Mesothelial cell of epicardium (in vitro differentiated cells): ENCODE measurements around the gene USP6NL. TPM values are rescaled to one million over a fixed set of nuclear protein-coding genes. Genes with fewer than 3 reads are reported as not detected.

Experiments
- DNase-seq, 2 experiments: peaks; one replicate each; pipeline ENCODE4 v3.0.0; 2021; ENCODE audit warnings: low spot score in 2 of 2; ENCODE audit not compliant: unreplicated experiment in 2 of 2
- H3K27ac Mint-ChIP-seq: 2 replicates; pipeline ENCODE4 v1.8.0; 2021; ENCODE audit warnings: mixed read lengths
- H3K27me3 Mint-ChIP-seq: 2 replicates; pipeline ENCODE4 v1.8.0; 2021; ENCODE audit warnings: low read depth, mixed read lengths
- H3K36me3 Mint-ChIP-seq: 2 replicates; pipeline ENCODE4 v1.8.0; 2021; ENCODE audit warnings: mixed read lengths
- H3K4me1 Mint-ChIP-seq: 2 replicates; pipeline ENCODE4 v1.8.0; 2021; ENCODE audit warnings: mixed read lengths
- H3K4me3 Mint-ChIP-seq: 2 replicates; pipeline ENCODE4 v1.8.0; 2021; ENCODE audit warnings: mild to moderate bottlenecking, moderate library complexity, mixed read lengths
- H3K9me3 Mint-ChIP-seq: 2 replicates; pipeline ENCODE4 v1.8.0; 2021; ENCODE audit warnings: mixed read lengths
- total RNA-seq: library from RNA; stranded (reverse); gene quantifications from 3 replicates; pipeline ENCODE4 v1.2.1, GENCODE V29; 2021
- TF ChIP-seq, protein P1 (sequence below): fragments of 200-600 bp; sonication (generic); IDR thresholded peaks from one replicate; pipeline ENCODE4 v1.5.0; 2021; ENCODE audit warnings: antibody characterized with exemption; ENCODE audit not compliant: unreplicated experiment

The USP6NL gene
- total RNA-seq, 1 donor from 2014 or later, result 35.8 TPM

DNA sequence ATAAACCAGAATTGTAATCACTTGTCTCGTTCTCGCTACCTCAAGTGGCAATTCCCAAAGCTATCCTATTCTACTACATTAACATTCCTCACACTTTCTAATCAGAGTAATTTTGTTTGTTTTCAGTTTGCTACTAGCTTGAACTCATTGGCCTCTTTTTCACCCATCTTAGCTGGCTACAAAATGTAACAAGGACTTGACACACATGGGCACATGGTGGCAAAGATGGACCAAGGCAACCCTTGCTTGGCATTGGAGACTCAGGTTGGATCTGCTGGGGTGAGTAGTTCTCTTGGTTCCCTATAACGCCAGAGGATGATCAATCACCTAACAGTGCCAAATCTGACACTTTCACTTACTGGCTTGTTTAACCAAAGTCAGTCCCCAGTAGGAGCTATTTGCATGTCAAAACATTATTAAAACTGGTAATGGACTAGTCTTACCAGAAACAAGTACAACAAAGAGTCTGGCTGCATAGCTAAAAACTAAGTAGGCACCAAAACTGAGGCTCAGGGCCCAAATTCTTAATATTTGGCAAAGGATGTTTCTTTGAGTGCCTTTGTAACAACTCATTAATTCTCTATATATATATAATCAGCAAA lies 1.9 kb downstream of the USP6NL start:
- peaks cover 6% of the 10 kb centered on the region for H3K9me3 Mint-ChIP-seq
- peak overlapping the region; percentile 23 for H3K4me3 Mint-ChIP-seq
- H3K27ac Mint-ChIP-seq, result peak overlapping the region; percentile 66

DNA sequence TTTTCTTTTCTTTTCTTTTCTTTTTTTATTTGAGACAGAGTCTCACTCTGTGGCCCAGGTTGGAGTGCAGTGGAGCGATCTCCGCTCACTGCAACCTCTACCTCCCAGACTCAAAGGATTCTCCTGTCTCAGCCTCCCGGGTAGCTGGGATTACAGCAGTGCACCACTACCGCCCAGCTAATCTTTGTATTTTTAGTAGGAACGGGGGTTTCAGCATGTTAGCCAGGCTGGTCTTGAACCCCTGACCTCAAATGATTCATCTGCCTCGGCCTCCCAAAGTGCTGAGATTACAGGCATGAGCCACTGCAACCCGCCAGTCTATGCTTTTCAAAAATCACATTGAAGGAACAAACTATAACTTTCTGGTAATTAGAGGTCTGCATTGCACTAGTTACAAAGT lies 2.4 kb downstream of the USP6NL start:
- no peak for DNase-seq
- peaks cover 2% of the 10 kb centered on the region for H3K36me3 Mint-ChIP-seq
- H3K9me3 Mint-ChIP-seq, result peaks cover 6% of the 10 kb centered on the region
- TF ChIP-seq, protein P1, sequence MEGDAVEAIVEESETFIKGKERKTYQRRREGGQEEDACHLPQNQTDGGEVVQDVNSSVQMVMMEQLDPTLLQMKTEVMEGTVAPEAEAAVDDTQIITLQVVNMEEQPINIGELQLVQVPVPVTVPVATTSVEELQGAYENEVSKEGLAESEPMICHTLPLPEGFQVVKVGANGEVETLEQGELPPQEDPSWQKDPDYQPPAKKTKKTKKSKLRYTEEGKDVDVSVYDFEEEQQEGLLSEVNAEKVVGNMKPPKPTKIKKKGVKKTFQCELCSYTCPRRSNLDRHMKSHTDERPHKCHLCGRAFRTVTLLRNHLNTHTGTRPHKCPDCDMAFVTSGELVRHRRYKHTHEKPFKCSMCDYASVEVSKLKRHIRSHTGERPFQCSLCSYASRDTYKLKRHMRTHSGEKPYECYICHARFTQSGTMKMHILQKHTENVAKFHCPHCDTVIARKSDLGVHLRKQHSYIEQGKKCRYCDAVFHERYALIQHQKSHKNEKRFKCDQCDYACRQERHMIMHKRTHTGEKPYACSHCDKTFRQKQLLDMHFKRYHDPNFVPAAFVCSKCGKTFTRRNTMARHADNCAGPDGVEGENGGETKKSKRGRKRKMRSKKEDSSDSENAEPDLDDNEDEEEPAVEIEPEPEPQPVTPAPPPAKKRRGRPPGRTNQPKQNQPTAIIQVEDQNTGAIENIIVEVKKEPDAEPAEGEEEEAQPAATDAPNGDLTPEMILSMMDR, result no peak
- peaks cover 35% of the 10 kb centered on the region for H3K4me1 Mint-ChIP-seq
- H3K27me3 Mint-ChIP-seq, result no peaks in the 10 kb centered on the region
- peak overlapping the region; percentile 66 for H3K27ac Mint-ChIP-seq
- H3K4me3 Mint-ChIP-seq, result peak overlapping the region; percentile 20

More for the DNA sequence above, 1.9 kb downstream of the USP6NL start:
- Mint-ChIP-seq H3K27me3 (no peaks in the 10 kb centered on the region), H3K4me1 (peaks cover 35% of the 10 kb centered on the region), H3K36me3 (peaks cover 2% of the 10 kb centered on the region)
- TF ChIP-seq, protein P1, result no peak
- no peak for DNase-seq

DNA sequence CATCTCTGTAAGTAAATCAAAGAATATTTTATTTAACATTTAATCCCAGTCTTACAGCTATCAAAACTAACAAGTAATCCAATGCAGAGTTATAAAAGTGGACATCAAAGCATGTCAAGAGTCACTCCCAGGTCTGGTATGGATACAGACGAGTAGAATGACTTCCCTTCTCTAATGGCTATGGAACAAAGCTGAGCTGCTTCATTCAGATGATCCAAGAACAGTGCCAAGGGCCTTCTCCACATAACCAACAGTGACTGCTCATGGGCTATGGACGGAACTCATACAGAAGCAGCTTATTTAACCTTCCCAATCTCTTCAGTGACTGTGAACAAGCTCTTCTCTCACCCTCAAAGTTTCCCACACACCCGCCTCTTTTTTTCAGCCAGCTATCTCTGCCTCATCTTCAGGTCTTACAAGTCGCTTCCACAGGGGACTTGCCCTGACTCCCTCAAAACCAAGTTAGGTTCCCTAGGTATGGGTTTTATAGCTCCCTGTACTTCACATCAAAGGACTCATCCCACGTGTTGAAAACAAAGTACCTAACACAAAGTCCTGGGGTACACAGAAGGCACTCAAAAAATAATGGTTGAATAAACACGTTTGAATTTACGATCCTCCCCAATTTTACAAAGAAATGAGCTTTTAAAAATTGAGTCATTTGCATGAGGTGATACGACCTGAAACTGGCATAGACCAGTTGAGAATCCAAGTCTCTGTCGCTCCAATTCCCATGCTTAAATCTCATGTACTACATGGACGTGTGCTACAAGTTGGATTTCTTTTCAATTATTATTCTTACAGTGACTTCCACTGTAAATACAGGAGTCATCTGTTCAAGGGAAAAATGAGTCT lies 3.1 kb downstream of the USP6NL start:
- TF ChIP-seq, protein P1, result no peak
- peak overlapping the region; percentile 49 for H3K27ac Mint-ChIP-seq
- H3K27me3 Mint-ChIP-seq, result no peaks in the 10 kb centered on the region
- H3K9me3 Mint-ChIP-seq, result peaks cover 6% of the 10 kb centered on the region
- H3K4me3 Mint-ChIP-seq, result no peak overlapping the region
- H3K36me3 Mint-ChIP-seq, result peaks cover 2% of the 10 kb centered on the region
- no peak for DNase-seq
- peaks cover 37% of the 10 kb centered on the region for H3K4me1 Mint-ChIP-seq

DNA sequence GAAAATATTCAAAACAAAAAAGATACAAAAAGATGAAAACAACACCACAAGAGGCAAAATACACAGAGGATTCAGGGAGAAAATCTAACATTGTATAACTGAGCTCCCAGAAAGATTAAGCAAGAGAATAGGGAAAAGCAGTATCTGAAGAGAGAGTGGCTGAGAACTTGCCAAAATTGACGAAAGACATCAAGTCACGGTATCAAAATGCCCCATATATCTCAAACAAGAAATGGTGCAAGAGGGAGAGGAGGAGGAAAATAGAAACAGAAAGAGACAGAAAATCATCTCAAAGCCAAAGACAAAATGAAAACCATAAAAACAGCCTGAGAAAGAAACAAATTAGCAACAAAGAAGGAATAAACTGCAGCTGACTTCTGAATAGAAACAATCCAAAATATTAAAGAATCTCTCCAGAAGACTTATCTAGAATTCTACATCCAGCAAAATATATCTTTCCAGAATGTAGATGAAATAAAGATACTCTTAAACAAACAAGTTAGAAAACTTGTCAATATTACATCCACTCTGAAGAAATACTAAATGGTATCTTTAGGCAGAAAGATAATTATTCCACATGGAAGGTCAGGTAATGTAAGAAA lies 5.5 kb downstream of the USP6NL start:
- H3K4me3 Mint-ChIP-seq, result no peak overlapping the region
- no peak for DNase-seq
- peaks cover 2% of the 10 kb centered on the region for H3K36me3 Mint-ChIP-seq
- TF ChIP-seq, protein P1, result no peak
- peak overlapping the region; percentile 18 for H3K27ac Mint-ChIP-seq
- H3K4me1 Mint-ChIP-seq, result peaks cover 46% of the 10 kb centered on the region
- H3K9me3 Mint-ChIP-seq, result peaks cover 6% of the 10 kb centered on the region
- H3K27me3 Mint-ChIP-seq, result no peaks in the 10 kb centered on the region

DNA sequence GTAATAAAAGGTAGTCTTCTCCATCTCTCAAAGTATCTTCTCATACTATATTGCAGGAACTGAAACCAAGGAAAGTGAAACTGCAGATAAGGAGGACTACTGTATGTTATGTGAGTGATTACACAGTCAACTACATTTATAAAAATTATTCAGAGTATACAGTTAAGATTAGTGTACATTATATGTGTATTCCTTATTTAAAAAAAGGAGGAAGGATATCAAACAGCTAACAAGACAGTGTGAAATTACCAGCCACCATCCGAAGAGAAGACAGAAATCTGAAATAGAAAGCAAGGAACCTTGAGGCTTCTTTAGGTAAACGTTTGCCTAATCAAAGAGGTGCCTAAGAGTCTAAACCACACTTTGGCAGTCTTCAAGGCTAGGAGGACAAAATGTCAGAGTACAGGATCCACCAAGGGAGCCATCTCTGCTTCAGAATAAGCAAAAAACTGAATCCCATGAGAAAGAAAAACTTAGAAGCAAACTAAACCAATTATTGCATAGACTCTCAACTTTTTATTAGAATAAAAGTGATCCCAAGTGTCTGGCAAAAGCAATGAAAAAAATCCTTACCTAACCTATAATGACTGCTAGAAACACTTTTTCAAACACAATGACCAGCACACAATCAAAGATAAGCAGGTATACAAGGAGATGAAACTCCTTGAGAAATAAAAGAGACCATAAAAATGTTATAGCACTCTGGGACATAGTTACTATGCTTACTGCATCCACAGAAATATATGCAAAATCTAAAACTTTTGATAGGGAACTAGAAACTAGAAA lies 6.4 kb downstream of the USP6NL start:
- TF ChIP-seq, protein P1, result no peak
- Mint-ChIP-seq H3K27me3 (no peaks in the 10 kb centered on the region), H3K27ac (no peak overlapping the region), H3K4me3 (no peak overlapping the region), H3K36me3 (peaks cover 5% of the 10 kb centered on the region), H3K4me1 (peaks cover 42% of the 10 kb centered on the region), H3K9me3 (peaks cover 6% of the 10 kb centered on the region)
- no peak for DNase-seq
